Stimulated activated CD4-positive, alpha-beta T cell treated with anti-CD3 and anti-CD28 coated beads, Interleukin-15, amount 100 ng/mL, for 24 hours (primary cell): ENCODE results near the gene BGLAP.
A peak's percentile ranks its signal among the peaks of the same experiment; 100 is the strongest.
"Not testable (repeated sequence)": the region's sequence is repeated elsewhere in the genome, so short reads cannot be mapped to it uniquely, and the experiment has no call there.

Experiments
- DNase-seq: peaks from one replicate; pipeline ENCODE4 v3.0.0-alpha.2; 2020

Gene BGLAP

GRCh38 chr1:156241926-156242325, at the start of gene BGLAP:
Gene BGLAP (plus strand): TSS chr1:156242184. CDS start chr1:156242232, 48 bp downstream.
- no peak for DNase-seq

GRCh38 chr1:156193208-156193487, 48.8 kb upstream of the BGLAP start:
- DNase-seq = no peak

GRCh38 chr1:156193488-156194299, 48.3 kb upstream of the BGLAP start, which contains the start of gene SLC25A44:
Gene SLC25A44 (plus strand): TSS chr1:156194104. CDS start chr1:156199848, 5,744 bp downstream.
- DNase-seq = peak; percentile 98

- no peak for DNase-seq
These were observed 47.7 kb upstream of the BGLAP start for GRCh38 chr1:156194300-156194652.

GRCh38 chr1:156195853-156196252, 46.1 kb upstream of the BGLAP start:
- DNase-seq = no peak

- no peak for DNase-seq
These were observed 45.5 kb upstream of the BGLAP start for GRCh38 chr1:156196445-156196844.

GRCh38 chr1:156198831-156199349, 43.1 kb upstream of the BGLAP start:
- DNase-seq = peak; percentile 49

GRCh38 chr1:156200044-156200443, 41.9 kb upstream of the BGLAP start:
- DNase-seq = no peak

GRCh38 chr1:156203331-156203730, 38.7 kb upstream of the BGLAP start:
- DNase-seq = no peak

- no peak for DNase-seq
These were observed 37.3 kb upstream of the BGLAP start for GRCh38 chr1:156204686-156205085.

GRCh38 chr1:156211243-156211642, 30.7 kb upstream of the BGLAP start:
- no peak for DNase-seq

GRCh38 chr1:156212130-156212529, 29.9 kb upstream of the BGLAP start:
- DNase-seq = no peak

GRCh38 chr1:156212833-156213643, 28.9 kb upstream of the BGLAP start, which contains the start of gene PMF1:
Gene PMF1 (plus strand): TSS chr1:156213007. CDS start chr1:156213016, 9 bp downstream.
- DNase-seq = peak; percentile 99

GRCh38 chr1:156213644-156213966, 28.4 kb upstream of the BGLAP start:
- DNase-seq = no peak

- peak; percentile 50 for DNase-seq
These were observed 27.8 kb upstream of the BGLAP start for GRCh38 chr1:156214024-156214748.

- DNase-seq = not testable (repeated sequence)
These were observed 25.5 kb upstream of the BGLAP start for GRCh38 chr1:156216361-156217086.

GRCh38 chr1:156217871-156218270, 24.1 kb upstream of the BGLAP start:
- peak; percentile 52 for DNase-seq

- DNase-seq = no peak
These were observed 21.8 kb upstream of the BGLAP start for GRCh38 chr1:156220226-156220625.

GRCh38 chr1:156221986-156222692, 19.8 kb upstream of the BGLAP start:
- DNase-seq = peak; percentile 41

- peak; percentile 4 for DNase-seq
These were observed 16.3 kb upstream of the BGLAP start for GRCh38 chr1:156225677-156226014.

- DNase-seq = peak; percentile 55
These were observed 15.9 kb upstream of the BGLAP start for GRCh38 chr1:156226116-156226538.

GRCh38 chr1:156226782-156227181, 15.2 kb upstream of the BGLAP start:
- no peak for DNase-seq
